Activated CD4-positive, alpha-beta T cell treated with anti-CD3 and anti-CD28 coated beads, Interleukin-2, Interleukin-4, amounts not matched to agents 100 ng/mL and 50 ng/mL, durations not matched to agents 16 hours and 8 hours (primary cell): ENCODE results near the gene CALY.

Experiments
- DNase-seq: peaks from one replicate; pipeline ENCODE4 v3.0.0-alpha.2; 2020; ENCODE audit warnings: low spot score

CALY gene

GRCh38 chr10:133287832-133288500 is 48.7 kb downstream of the CALY start:
- no peak for DNase-seq

- DNase-seq, result no peak
These were observed 50.3 kb downstream of the CALY start for GRCh38 chr10:133286366-133286765.

- no peak for DNase-seq
These were observed 51.5 kb downstream of the CALY start for GRCh38 chr10:133285217-133285616.

- DNase-seq, result no peak
These were observed 52.8 kb downstream of the CALY start for GRCh38 chr10:133283931-133284330.

GRCh38 chr10:133282846-133283390 is 53.8 kb downstream of the CALY start:
- DNase-seq, result no peak

GRCh38 chr10:133281628-133282372 is 54.9 kb downstream of the CALY start:
- no peak for DNase-seq

GRCh38 chr10:133281084-133281483 is 55.6 kb downstream of the CALY start:
- no peak for DNase-seq

GRCh38 chr10:133280391-133281059 is 56.2 kb downstream of the CALY start:
- DNase-seq, result no peak

- DNase-seq, result no peak
These were observed 57.1 kb downstream of the CALY start for GRCh38 chr10:133279326-133280226.

- DNase-seq, result peak; percentile 79
These were observed 58.0 kb downstream of the CALY start for GRCh38 chr10:133278577-133279265.

GRCh38 chr10:133277993-133278576 is 58.6 kb downstream of the CALY start:
- DNase-seq, result no peak

- no peak for DNase-seq
These were observed 59.3 kb downstream of the CALY start for GRCh38 chr10:133277277-133277992.

GRCh38 chr10:133276435-133277201 is 60.1 kb downstream of the CALY start, which contains the start of gene ADAM8:
Gene ADAM8 (minus strand): TSS chr10:133276868. CDS start chr10:133276817, 51 bp downstream.
- DNase-seq, result peak; percentile 69

- DNase-seq, result no peak
These were observed 60.6 kb downstream of the CALY start for GRCh38 chr10:133276100-133276434.

GRCh38 chr10:133275684-133276092 is 61.0 kb downstream of the CALY start:
- DNase-seq, result peak; percentile 62

GRCh38 chr10:133274751-133275683 is 61.7 kb downstream of the CALY start:
- peak; percentile 83 for DNase-seq
